Heart right ventricle (tissue), 16 donors: ENCODE data around the gene ELFN2. TPM values are rescaled to one million over a fixed set of nuclear protein-coding genes. Genes with fewer than 3 reads are reported as not detected.

ENCODE experiments used
- ATAC-seq, 8 donors: fragments of 200-7000 bp; cut with Tn5 transposase; one replicate each; pipeline ENCODE4 v1.9.1; 2020; ENCODE audit warnings: mild to moderate bottlenecking in 8 of 8, moderate library complexity in 8 of 8, moderate number of reproducible peaks in 1 of 8
- DNase-seq, 2 donors: peaks; one replicate each; pipeline ENCODE4 v3.0.0-alpha.2; 2020
- H3K27ac ChIP-seq, 10 donors: fragments of 200-600 bp; sonication (generic) in 2 of 10; one replicate each; pipeline versions ENCODE4 v1.5.0 to v1.8.0; 2020 to 2022; ENCODE audit warnings: mild to moderate bottlenecking in 3 of 10
- H3K27me3 ChIP-seq, 7 donors: fragments of 200-600 bp; one replicate each; pipeline ENCODE4 v1.8.0; 2021 to 2022; ENCODE audit warnings: mild to moderate bottlenecking in 2 of 7
- H3K36me3 ChIP-seq, 9 donors: fragments of 200-600 bp; sonication (generic) in 1 of 9; one replicate each; pipeline versions ENCODE4 v1.5.0 to v1.8.0; 2020 to 2022; ENCODE audit warnings: mild to moderate bottlenecking in 2 of 9
- H3K4me1 ChIP-seq, 9 donors: fragments of 200-600 bp; sonication (generic) in 1 of 9; one replicate each; pipeline versions ENCODE4 v1.5.0 to v1.8.0; 2020 to 2022; ENCODE audit warnings: mild to moderate bottlenecking in 4 of 9
- H3K4me3 ChIP-seq, 10 donors: fragments of 200-600 bp; sonication (generic) in 2 of 10; one replicate each; pipeline versions ENCODE4 v1.5.0 to v1.8.0; 2020 to 2022; ENCODE audit warnings: mild to moderate bottlenecking in 7 of 10, moderate library complexity in 2 of 10
- H3K9me3 ChIP-seq, 11 donors: fragments of 200-600 bp in 10 of 11; sonication (generic) in 2 of 11; one replicate each; pipeline versions ENCODE4 v1.5.0 to v1.8.0; 2013 to 2022; ENCODE audit warnings: mild to moderate bottlenecking in 2 of 11, control low read depth in 1 of 11, moderate library complexity in 1 of 11
- CTCF ChIP-seq, 9 donors: fragments of 200-600 bp; sonication (generic) in 2 of 9; IDR thresholded peaks; one replicate each; pipeline versions ENCODE4 v1.5.0 to v1.8.0; 2021 to 2022; ENCODE audit warnings: antibody characterized with exemption in 9 of 9, mild to moderate bottlenecking in 5 of 9, moderate library complexity in 1 of 9
- whole genome bisulfite sequencing, 2 donors: extraction: QIAGEN DNeasy Blood & Tissue Kit; methylation state at CpG; one replicate each; pipeline ENCODE4 v1.1.7; 2013; ENCODE audit warnings: inconsistent platforms in 1 of 2; 5-methylcytosine and 5-hydroxymethylcytosine counted together
- intact Hi-C, 10 donors: fragments of 100-400 bp; cut with DNase I; formaldehyde crosslinking; loops; one replicate each; pipeline versions ENCODE4 v1.11.1 to v1.14.2; 2022
- polyA plus RNA-seq, 2 donors: library from polyadenylated mRNA; stranded (reverse); fragments of 200-250 nt; gene quantifications; one replicate each; pipeline ENCODE4 v1.2.3, GENCODE V29; 2013
- total RNA-seq, 10 donors: library from RNA; stranded (reverse); fragmentation: NEBNext Ultra II Directional in 3 of 10; extraction: Animal tissue kit (Norgen Biotek cat#: 25700) in 3 of 10; gene quantifications; one replicate each; pipeline versions ENCODE4 v1.2.1 to v1.2.4, GENCODE V29; 2021 to 2023
- donor health status: Arrhythmogenic right ventricular cardiomyopathy.
- donor health status: ischemic (EF 13 %, LVEDD 7.1; RV severe dilation, severe dysfunction).
- donor health status: healthy with polysubstance abuse.
- donor health status: DM: no; HTN: yes; CAD: no.
- donor health status: DM: no; HTN: no; CAD: no.
- donor health status: ischemic (EF 25% LVEDD 6.9; RV normal size, moderate dysfunction).
- donor health status: ischemic (EF 25% LVEDD 5.7; RV mildly dilated, moderate dysfunction).
- donor health status: healthy.
- donor health status: DM: yes; HTN: yes; CAD: no.
- donor health status: Ischemic cardiomyopathy.
- donor health status: ischemic (EF 35%, LVEDD 5.7; RV mildly dilated, moderate dysfunction).
- donor health status: nonischemic (EF 11% LVEDD 7.7; RV severe dilation, severe dysfunction).
- donor health status: DM: yes; HTN: yes; CAD: no.
- donor health status: PGD.
- donor health status: ischemic (EF 29% LVEDD 5.4; RV normal size, mild dysfunction).
- donor health status: nonischemic (EF 23%, LVEDD 6.1; RV moderate dilation, normal function).

The ELFN2 gene
- total and polyA plus RNA-seq, 12 donors: under 0.01 to 0.21 (median 0.05) TPM; not detected in 4

GRCh38 chr22:37349043-37349814, 78.0 kb downstream of the ELFN2 start:
- WGBS, 2 donors: 89 to 90% methylated on average over 16 to 19 of the region's 19 CpGs
- DNase-seq (no peak), ATAC-seq (no peak)
- Histone ChIP-seq H3K27ac (no peak overlapping the region), H3K4me1 (peaks cover 0 to 13% (median 7%) of the 10 kb centered on the region in 9 donors), H3K9me3 (no peaks in the 10 kb centered on the region), H3K27me3 (peaks cover 0 to 33% (median 8%) of the 10 kb centered on the region in 7 donors), H3K36me3 (no peaks in the 10 kb centered on the region), H3K4me3 (no peak overlapping the region)
- TF ChIP-seq CTCF (IDR thresholded peaks at IDR 0.05): no peak
- intact Hi-C loops: no loop called here

- DNase-seq (no peak), ATAC-seq (no peak)
- 83 to 85% methylated on average over 7 of the region's 7 CpGs for WGBS, 2 donors
These were observed 80.8 kb downstream of the ELFN2 start for GRCh38 chr22:37346505-37346895.

GRCh38 chr22:37345863-37346504, 81.3 kb downstream of the ELFN2 start:
- intact Hi-C loops: no loop called here
- WGBS, 2 donors: 20 to 24% methylated on average over 13 of the region's 13 CpGs
- no peak overlapping the region for H3K4me3 ChIP-seq
- no peaks in the 10 kb centered on the region for H3K9me3 ChIP-seq
- H3K27me3 ChIP-seq: peaks cover 0 to 38% (median 27%) of the 10 kb centered on the region in 7 donors
- H3K27ac ChIP-seq: peak overlapping the region in 1 of 10 donors; percentile 22
- TF ChIP-seq CTCF (IDR thresholded peaks at IDR 0.05): no peak
- DNase-seq: peak in 1 of 2 donors; percentile 31
- ATAC-seq: peak; percentile 21 to 64 (median 43)
- peaks cover 0 to 13% (median 7%) of the 10 kb centered on the region in 9 donors for H3K4me1 ChIP-seq
- no peaks in the 10 kb centered on the region for H3K36me3 ChIP-seq

More at GRCh38 chr22:37346505-37346895, 80.8 kb downstream of the ELFN2 start:
- peaks cover 0 to 13% (median 7%) of the 10 kb centered on the region in 9 donors for H3K4me1 ChIP-seq
- peaks cover 0 to 32% (median 24%) of the 10 kb centered on the region in 7 donors for H3K27me3 ChIP-seq
- no peak for TF ChIP-seq CTCF (IDR thresholded peaks at IDR 0.05)
- intact Hi-C loops: no loop called here
- no peak overlapping the region for H3K27ac ChIP-seq
- H3K9me3 ChIP-seq: no peaks in the 10 kb centered on the region
- H3K36me3 ChIP-seq: no peaks in the 10 kb centered on the region
- no peak overlapping the region for H3K4me3 ChIP-seq

- 66 to 70% methylated on average over 13 of the region's 13 CpGs for WGBS, 2 donors
These were observed 82.4 kb downstream of the ELFN2 start for GRCh38 chr22:37344735-37345449.

More at GRCh38 chr22:37344735-37345449, 82.4 kb downstream of the ELFN2 start:
- Histone ChIP-seq H3K27ac (no peak overlapping the region), H3K27me3 (peaks cover 0 to 47% (median 38%) of the 10 kb centered on the region in 7 donors), H3K4me1 (peaks cover 0 to 13% (median 7%) of the 10 kb centered on the region in 9 donors), H3K36me3 (no peaks in the 10 kb centered on the region), H3K9me3 (no peaks in the 10 kb centered on the region), H3K4me3 (no peak overlapping the region)
- DNase-seq: no peak
- no peak for TF ChIP-seq CTCF (IDR thresholded peaks at IDR 0.05)
- intact Hi-C loops: no loop called here
- peak in 1 of 8 donors; percentile 27 for ATAC-seq
